ENCODE results near the gene NPR3.
A peak's percentile ranks its signal among the peaks of the same experiment; 100 is the strongest.
"Not testable (repeated sequence)": the region's sequence is repeated elsewhere in the genome, so short reads cannot be mapped to it uniquely, and the experiment has no call there.

NPR3 gene

DNA sequence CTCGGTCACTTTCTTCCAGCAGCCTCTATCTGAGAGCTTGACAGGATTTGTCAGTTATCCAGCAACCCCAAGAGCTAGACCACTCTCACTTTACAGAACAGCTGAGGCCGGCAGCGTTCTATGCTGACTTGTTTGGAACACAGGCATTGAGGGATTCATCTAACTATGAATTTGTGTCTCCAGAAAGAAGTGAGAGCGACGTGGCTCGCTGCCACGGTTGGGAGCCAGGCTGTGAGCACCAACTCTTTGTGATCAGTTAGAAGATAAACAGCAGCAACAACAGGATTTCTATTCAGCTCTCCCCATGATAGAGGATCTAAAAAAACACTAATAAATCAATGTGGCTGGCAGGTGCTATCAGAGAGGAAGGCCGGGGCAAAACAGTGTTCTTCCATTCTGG is 58.6 kb downstream of the NPR3 start:
- DNase-seq, result no peak

DNA sequence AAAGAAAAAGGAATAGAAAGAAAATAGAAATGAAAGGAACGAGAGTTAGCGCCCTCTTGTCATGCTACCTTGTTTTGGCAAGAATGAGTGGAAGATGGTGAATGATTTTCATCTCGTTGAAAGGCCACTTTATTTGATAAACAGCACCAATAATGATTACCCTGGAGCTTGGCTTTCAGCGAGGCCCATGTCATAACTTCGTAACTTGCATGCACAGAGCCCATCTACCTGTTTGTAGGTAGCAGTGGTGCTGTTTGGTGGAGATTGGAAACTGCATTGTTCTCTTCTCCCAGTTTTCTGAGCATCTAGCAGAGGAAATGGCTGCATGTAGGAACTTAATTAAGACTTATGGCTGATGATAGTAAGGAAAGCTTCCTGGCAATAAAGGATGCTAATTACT is 59.3 kb downstream of the NPR3 start:
- DNase-seq, result no peak

DNA sequence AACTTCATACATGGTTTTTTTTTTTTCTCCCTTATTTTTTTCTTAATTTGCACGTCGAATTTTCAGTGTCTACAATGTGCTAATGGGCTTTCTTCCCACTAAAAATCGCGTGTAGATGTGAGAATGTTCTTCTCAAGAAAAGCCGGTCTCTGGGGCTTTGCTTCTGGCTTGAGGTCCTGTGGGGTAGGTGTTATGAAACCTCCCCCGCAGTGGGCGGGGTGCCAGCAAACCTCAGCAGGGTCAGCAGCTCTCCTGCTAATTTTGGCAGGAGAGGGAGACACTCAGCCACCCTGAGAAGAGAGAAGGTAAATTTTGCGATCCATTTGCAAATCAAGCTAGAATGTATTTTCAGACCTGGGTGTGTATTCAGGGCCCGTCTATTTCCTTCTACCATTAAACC is 59.9 kb downstream of the NPR3 start:
- DNase-seq, result no peak

DNA sequence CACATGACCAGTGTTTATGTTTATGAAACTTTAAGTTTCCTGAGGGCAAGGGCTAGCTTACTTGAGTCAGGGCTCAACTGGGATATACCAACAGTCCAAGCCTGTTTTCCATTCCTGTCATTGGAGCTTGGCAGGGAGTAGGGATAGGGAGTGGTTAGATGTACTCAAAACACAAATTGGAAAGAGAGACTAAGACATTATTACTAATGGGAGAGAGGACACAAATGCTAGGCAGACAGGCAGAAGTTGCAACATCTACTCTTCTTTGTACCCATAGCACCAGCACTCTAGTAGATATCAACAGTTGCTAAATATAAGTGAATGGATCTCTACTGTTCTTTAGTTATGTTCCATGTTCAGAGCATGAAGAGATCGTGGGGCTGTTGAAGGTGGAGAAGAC is 62.8 kb downstream of the NPR3 start:
- no peak for DNase-seq

DNA sequence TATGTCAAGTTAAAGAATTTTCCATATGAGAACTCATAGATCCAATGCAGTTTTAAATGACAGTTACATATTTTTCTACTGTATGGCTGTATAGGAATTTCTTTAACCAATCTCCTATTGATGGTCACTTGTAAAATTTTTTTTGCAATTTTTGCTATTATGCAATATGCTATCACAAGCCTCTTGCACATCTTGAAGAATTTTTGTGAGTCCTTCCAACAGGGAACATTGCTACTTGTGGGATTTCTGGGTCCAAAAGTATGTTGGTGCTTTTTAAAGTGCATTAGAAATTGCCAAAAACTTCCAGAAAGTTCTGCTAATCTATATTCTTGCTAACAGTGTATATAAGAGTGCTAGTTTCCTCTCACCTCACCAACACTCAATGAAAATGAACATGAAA is 65.1 kb downstream of the NPR3 start:
- DNase-seq, result no peak

DNA sequence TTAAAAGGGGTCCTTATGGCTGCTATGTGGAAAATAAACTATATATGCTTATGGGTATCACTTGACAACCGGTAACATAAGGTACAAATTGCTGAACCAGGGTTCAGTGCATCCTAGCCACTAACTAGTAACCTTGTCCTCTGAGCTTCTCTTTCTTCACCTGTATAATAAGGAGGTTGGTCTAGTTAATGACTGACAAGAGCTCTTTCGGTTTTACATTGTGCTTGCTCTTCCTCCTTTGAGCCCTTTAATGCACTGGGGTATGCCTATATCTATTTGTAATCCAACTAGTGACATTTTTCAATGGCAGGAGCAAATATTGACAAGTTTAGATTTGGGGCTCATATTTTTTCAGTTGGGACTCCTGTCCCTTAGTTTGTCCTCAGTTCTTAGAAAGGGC is 66.1 kb downstream of the NPR3 start:
- DNase-seq, result no peak

DNA sequence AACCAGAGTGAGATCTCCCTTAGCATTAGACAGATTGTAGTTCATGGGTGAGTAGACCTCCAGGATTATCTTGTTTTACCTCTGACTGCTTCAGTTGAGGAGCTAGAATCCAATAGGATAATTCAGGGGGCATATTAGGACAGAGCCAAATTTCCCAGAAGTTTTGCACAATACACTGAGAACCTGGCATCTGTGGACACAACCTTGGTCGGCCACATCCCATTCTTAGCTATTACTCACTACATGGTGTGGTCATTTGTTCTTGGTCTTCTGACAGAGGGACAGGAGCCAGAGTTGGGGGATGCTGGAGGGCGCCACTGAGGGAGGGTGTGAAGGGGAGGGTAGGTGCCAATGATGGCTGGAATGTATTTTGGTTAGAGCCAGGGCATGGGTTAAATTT is 66.6 kb downstream of the NPR3 start:
- DNase-seq, result no peak

DNA sequence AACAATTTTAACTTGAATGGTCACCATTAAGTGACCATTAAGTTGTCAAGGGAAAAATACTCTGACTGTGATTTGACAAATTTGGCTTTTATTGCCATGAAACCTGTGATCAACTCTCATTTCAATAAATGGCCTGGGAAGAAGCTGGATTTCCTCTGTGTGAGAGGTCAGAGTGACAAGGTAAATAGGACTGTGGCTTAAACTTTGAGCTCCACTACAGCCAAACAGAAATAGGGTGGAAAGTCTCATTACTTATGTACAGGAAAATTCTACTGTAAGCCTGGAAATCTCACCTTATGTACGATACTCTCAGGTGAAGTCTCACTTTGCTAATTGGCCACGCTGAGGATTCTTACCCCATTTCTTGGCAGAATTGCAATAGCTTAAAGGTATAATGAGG is 67.3 kb downstream of the NPR3 start:
- no peak for DNase-seq

DNA sequence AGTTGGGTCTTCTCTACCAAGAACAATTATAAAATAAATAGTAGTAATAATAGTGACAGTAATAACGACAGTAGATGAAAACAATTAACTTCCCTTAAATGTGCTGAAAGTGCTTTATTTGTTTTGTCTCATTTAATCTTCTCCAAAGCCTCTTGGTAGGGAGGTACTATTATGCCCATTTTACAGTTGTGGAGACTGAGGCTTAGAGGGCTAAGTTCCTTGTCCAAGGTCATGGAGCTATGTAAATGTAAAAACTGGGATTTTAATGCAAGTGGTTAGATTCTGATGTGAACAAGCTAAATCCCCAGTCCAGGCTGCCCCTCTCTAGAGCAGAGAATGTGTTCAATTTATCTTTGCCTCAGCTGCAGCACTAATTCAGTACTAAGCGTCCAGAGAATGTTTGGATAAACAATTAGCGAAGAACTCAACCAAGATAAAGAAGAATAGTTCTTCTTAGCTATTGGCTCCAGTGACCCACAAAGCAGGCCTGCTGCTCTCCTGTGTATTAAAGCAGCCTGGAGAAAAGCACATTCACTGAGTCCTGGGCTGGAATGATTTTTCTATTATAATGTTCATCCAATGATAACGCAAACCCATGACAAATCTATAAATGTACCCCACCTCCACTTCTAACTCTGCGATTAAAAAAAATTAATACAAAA is 68.8 kb downstream of the NPR3 start:
- no peak for DNase-seq

DNA sequence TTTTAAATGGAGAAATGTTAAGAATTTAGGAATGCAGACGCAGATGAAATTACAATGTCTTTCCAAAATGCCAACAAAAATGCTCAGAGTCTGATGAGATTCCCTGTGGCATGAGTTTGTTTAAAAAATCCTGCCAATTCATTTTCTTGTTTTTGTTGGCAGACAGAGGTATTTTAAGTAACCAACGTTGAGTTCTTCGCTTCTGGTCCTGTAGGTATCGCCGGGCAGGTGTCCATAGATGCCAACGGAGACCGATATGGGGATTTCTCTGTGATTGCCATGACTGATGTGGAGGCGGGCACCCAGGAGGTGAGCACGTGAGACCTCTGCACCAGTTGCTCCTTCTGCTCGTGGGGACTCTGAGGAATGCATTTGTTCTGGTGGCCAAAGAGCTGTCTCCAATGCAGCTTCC is 69.4 kb downstream of the NPR3 start:
- DNase-seq, result no peak

DNA sequence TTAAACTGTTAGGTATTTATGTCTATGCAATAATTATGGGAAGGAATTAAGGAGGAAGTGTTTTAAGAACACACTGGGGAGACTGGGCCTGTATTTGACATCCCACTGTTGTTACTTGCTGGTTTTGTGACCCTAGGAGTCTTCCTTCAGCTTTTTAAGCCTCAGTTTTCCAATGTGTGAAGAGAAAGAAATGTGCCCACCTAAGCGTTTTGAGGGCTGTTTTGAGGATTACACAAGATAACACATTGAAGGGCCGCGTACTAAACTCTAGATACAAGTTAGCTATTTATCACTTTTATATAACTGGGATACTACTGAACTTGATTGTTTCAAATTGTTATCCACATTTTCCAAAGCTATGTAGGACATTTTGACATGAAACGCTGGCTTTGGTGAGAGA is 72.5 kb downstream of the NPR3 start:
- DNase-seq, result no peak

DNA sequence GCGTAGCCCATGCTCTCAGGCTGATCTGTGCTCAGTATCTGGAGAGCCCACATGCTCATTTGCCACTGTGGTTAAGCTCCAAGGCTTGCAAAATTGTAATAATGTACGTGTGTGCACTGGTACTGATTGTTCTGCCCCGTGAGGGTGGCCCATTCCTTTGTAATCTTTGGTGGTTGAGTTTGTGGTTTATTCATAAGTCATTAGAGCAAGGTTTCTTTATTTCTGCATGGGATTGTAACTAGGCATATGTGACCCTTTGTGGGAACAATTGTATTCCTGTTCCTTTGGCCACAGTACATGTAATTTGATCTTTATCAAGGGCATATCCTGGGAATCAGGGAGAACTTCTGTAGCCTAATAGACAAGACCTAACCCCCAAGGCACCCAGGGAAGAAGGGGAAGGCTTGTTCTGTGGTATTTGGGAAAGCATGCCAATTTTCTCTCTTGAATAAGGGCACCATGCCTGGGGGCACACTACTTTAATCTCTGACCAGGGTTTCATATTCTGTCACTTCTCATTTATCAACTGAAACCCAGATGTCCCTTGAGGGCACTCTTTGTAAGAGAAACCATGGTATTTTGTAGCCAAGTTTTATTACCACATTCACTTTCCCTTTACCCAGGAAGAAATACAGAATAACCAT is 74.6 kb downstream of the NPR3 start:
- DNase-seq, result no peak

DNA sequence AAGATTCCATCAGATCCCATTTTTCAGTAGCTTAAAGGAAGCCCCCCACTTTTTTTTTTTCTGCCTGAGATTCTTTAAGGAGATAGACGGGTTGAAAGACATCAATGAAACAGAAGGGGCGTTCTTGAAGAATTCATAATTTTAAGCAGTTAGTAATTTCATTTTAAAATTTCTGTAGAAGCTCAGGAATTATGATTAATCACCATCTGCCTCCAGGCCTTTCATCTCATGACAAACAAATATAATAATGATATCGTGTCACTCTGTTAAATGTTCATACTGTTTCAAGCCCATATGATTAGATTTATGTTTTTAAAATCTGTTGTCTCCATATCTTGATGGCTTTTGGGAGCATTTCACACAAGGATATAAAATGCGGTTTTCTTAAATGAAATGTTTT is 75.2 kb downstream of the NPR3 start:
- DNase-seq, result no peak

DNA sequence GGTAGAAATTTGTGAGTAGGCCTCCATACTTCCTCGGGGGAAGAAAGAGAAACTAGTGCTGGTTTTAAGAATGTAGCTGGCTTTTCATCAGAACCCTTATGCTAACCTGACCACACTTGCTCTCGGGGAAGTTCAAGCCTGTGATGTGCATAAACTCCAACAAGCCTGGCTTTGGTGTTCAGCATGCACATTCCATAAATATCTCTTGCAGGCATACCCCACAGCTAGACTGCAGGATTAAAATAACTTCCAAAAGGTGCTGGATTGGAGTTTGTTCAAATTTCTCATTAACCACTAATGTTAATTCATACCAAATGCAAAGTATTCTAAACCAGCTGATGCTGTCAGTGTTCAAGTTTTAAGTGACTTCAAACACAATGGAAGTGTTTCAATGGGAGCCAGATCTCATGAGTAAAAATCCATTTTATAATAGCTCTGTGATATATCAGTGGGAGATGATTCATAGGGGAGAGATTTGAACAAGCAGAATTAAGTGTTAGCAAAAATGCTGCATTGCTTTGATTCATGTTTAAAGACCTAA is 79.4 kb downstream of the NPR3 start:
- DNase-seq, result no peak

DNA sequence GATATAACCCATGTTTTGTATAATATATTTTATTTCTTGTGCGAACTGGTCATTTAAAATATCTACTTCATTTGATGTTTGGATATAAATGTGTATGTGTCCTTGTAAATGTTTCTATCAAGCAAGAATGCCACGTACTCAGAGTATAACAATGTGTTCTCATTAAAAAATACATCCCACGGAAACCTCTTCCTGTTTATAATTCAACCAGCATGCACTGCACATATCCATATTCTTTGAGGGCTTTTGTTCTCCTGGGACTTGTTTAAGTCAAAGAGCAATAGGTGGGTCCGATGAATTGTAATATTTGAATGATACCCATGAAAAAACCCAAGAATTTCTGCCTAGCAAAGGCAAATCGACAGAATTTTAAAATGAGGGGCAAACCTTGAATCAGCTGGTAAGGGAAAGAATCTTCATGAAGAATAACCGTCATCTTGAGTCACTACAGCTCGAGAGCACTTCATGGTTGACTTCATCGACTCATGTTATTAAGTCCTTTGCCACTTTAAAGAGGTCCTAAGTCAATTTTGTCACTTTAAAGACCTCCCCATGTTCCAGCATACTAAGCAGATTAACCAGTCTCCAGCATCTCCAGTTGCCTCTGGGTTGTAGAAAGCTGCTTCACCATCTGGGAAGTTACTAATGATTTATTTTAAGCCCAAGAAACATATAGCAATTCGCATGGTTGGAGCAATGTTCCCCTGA is 80.6 kb downstream of the NPR3 start:
- no peak for DNase-seq

DNA sequence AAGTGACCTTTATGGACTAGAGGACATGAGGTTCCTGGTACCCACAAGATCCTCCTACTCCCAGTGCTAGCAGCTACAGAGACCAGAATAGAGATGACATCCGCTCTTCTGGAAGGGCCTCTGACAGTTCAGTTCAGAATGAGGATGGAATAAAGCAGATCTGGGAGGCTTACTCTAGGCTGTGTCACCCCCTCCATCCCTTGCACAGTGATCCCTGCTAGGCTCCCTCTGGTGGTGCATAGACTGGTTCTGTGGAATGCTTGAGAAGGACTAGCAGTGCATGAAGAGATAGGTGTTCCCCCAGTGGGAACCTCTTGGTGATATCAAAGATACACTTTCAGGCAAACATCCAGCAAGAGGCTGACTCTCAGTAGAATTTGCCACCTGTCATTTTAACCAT is 83.0 kb downstream of the NPR3 start:
- peak; percentile 20 for DNase-seq

DNA sequence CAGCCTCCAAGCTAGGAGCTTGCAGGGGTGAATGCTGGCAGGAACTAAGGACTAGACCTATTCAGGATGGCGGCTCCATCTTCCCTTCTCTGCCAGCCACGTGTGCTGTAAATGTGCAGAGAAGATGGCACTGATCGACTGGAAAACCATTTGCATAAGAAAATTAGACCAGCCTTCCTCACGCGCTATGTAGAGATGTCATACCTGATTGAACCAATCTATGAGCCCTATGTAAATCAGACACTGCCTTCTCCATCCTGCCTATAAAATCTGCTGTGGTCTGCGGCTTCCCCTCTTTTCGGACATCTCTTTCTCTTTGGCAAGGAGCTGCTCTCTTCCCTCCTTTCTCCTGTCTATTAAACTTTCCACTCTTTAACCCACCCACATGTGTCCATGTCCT is 91.6 kb downstream of the NPR3 start:
- no peak for DNase-seq

DNA sequence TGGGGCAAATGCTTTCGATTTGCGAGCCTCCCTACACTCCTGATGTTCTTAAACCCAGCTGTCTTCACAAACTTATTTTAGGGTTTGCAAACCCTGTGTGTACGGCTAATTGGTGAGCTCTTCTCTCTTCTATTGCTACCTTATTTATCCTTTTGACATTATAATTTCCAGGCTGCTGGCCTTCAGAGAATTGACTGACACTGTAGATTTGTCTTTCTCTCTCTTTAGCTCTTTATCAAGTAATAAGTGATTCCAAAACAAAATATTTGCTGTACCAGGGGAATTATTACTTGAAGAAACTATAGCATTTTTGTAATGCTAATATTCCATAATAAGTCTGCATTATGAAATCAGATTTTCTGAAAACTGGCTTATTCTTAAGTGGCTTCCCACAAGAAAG is 92.5 kb downstream of the NPR3 start:
- DNase-seq, result no peak

DNA sequence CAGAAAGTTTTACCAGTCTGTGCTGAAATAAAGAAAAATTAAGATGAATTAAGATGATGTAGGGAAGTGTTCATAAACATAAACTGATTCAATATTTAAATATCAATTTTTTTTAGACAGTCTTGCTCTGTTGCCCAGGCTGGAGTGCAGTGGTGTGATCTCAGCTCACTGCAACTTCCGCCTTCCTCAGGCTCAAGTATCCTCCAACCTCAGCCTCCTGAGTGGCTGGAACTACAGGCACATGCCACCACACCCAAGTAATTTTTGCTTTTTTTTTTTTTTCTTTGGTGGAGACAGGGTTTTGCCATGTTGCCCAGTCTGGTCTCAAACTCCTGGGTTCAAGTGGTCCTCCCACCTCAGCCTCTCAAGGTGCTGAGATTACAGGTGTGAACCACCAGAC is 94.3 kb downstream of the NPR3 start:
- not testable (repeated sequence) for DNase-seq

DNA sequence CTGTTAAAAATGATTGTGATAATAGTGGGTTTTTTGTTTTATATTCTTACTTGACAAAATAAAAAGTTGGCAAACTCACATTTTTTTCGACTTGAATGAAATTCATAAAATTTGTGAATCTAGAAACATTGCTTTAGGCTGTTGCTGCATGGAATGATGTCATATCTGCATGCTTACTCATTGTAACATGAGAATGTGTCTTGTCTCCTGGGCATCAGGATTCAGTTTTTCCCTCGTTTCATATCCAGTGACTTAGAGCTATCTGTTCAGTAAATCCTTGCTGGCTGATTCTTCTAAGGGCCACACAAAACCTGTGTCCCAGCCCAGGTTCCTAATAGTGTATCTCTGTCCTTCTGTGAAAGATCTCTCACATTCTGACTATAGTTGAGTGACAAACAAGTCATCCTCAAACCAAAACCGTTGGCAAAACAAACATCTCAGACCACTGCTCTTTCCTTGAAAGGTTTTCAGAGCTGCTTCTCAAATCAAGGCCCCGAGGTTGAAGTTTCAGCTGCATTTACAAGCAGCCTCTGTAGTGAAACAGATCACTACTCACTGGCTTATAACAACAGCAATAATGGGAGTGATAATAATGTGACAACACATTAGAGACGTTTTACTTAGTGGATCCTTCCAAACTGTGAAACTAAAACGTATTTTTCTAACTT is 95.0 kb downstream of the NPR3 start:
- DNase-seq, result peak; percentile 9

DNA sequence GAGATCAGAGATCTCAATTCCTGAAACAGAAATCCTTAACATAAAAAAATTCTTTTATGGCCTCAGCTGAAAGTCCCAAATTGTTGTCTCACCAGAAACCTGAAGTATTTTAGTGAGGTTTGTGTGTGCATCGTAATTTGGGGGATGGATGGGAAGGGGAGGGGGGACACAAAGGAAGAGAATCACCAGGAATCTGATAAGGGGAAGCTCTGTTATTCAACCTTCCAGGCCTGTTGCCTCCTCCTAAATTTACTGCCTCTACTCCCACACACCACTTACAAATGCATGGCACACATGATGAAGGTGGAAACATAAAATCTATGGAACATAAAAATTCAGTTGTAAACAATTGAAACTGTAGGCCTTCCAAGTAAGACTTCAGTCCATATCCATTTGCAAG is 97.7 kb downstream of the NPR3 start:
- no peak for DNase-seq

DNA sequence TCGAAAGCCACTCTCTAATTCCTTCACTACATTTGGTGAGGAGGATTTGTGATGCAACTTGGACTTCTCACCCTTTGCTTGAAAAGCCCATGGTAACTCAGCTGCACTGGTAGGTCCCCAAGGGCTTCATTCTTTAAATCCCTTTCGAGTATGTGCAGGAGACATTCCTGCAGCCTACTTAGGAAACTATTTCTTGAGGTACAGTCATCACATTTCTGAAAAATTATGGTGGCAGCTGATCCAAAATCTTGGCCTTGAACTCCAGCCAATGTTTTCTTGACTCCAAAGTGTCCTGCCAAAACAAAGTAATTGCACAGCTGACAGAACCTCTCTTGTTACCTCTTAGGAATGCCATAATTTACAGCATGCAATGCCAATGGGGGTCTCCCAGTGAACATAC is 99.7 kb downstream of the NPR3 start:
- DNase-seq, result no peak

DNA sequence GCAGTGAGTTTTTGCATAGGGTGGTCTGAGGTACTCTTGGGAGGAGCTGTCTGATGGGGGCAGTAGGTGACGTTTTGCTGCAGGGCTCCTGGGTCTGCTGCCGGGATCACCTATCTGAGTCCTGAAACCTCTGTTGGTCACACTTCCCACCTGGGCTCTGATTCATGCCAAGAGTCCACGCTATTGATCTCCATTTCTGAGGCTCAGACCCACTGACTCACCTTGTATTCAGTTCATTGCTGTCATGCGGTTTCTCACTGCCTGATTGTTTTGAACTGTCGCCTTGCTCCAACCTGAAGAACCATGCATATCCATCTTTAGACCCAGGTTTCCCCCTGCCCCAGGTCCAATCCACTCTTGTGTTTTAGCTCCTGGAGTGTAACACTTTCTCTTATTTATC is 101.3 kb downstream of the NPR3 start:
- no peak for DNase-seq

DNA sequence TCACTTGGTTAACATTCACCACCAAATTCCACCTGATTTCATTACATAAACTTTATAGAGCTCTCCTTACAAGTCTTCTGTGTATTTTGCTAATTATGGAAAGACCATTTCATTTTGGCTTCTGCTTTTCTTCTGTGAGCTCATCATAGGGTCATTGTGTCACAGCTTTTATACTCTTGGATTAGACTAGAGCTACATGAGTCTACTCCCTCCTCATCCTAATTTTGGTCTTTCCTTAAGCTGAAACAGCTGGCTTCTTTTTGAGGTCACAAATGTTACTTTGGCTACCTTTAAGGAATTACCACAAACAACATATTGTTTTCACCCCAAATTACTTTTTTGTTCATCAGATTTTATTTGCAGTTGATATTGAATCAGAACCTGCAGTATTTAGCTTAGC is 103.0 kb downstream of the NPR3 start:
- no peak for DNase-seq

Data from suppressor macrophage treated with lipopolysaccharide for 4 hours (primary cell).